Tibial artery (tissue), 4 donors: ENCODE results near the gene ADAMTS18.

Experiments
- DNase-seq, 2 donors: peaks; one replicate each; pipeline ENCODE4 v3.0.0-alpha.2; 2019
- H3K27ac ChIP-seq, 2 donors: fragments of 200-600 bp; sonication (generic) in 1 of 2; 1 replicate in 1 of 2; 2 replicates in 1 of 2; pipeline ENCODE4 v1.5.1; 2018 to 2019; ENCODE audit warnings: mild to moderate bottlenecking in 1 of 2
- H3K27me3 ChIP-seq, 2 donors: fragments of 200-600 bp; sonication (generic) in 1 of 2; one replicate each; pipeline versions ENCODE4 v1.5.1 to v1.6.0; 2016 to 2019
- H3K36me3 ChIP-seq, 3 donors: fragments of 200-600 bp; sonication (generic) in 2 of 3; one replicate each; pipeline ENCODE4 v1.5.1; 2016 to 2019; ENCODE audit warnings: mild to moderate bottlenecking in 2 of 3
- H3K4me1 ChIP-seq, 4 donors: fragments of 200-600 bp; sonication (generic) in 2 of 4; 1 replicate in 3 of 4; 2 replicates in 1 of 4; pipeline ENCODE4 v1.5.1; 2016 to 2019
- H3K4me3 ChIP-seq, 2 donors: fragments of 200-600 bp; sonication (generic) in 1 of 2; 1 replicate in 1 of 2; 2 replicates in 1 of 2; pipeline ENCODE4 v1.5.1; 2018 to 2019; ENCODE audit warnings: mild to moderate bottlenecking in 2 of 2
- H3K9me3 ChIP-seq, 3 donors: fragments of 200-600 bp; sonication (generic) in 1 of 3; one replicate each; pipeline ENCODE4 v1.5.1; 2016 to 2019
- intact Hi-C: fragments of 100-400 bp; cut with DNase I; formaldehyde crosslinking; loops from one replicate; pipeline ENCODE4 v1.15.0; 2023; ENCODE audit warnings: low total_unique reads
- TF ChIP-seq, protein P1 (sequence below), 2 experiments: fragments of 200-600 bp in 1 of 2; fragments of 450-650 bp in 1 of 2; IDR thresholded peaks; one replicate each; pipeline ENCODE4 v1.5.1; 2017 to 2019; ENCODE audit warnings: antibody characterized with exemption in 2 of 2, mild to moderate bottlenecking in 1 of 2, moderate library complexity in 1 of 2

ADAMTS18 gene

GRCh38 chr16:77457046-77457445 lies 22.2 kb upstream of the ADAMTS18 start:
- TF ChIP-seq, protein P1, sequence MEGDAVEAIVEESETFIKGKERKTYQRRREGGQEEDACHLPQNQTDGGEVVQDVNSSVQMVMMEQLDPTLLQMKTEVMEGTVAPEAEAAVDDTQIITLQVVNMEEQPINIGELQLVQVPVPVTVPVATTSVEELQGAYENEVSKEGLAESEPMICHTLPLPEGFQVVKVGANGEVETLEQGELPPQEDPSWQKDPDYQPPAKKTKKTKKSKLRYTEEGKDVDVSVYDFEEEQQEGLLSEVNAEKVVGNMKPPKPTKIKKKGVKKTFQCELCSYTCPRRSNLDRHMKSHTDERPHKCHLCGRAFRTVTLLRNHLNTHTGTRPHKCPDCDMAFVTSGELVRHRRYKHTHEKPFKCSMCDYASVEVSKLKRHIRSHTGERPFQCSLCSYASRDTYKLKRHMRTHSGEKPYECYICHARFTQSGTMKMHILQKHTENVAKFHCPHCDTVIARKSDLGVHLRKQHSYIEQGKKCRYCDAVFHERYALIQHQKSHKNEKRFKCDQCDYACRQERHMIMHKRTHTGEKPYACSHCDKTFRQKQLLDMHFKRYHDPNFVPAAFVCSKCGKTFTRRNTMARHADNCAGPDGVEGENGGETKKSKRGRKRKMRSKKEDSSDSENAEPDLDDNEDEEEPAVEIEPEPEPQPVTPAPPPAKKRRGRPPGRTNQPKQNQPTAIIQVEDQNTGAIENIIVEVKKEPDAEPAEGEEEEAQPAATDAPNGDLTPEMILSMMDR (IDR thresholded peaks at IDR 0.05), result no peak
- H3K9me3 ChIP-seq, result no peaks in the 10 kb centered on the region
- no peaks in the 10 kb centered on the region for H3K36me3 ChIP-seq
- H3K4me3 ChIP-seq, result no peak overlapping the region
- H3K27ac ChIP-seq, result no peak overlapping the region
- DNase-seq, result no peak
- H3K27me3 ChIP-seq, result no peaks in the 10 kb centered on the region
- intact Hi-C loops, result no loop called here
- no peaks in the 10 kb centered on the region for H3K4me1 ChIP-seq

DNA sequence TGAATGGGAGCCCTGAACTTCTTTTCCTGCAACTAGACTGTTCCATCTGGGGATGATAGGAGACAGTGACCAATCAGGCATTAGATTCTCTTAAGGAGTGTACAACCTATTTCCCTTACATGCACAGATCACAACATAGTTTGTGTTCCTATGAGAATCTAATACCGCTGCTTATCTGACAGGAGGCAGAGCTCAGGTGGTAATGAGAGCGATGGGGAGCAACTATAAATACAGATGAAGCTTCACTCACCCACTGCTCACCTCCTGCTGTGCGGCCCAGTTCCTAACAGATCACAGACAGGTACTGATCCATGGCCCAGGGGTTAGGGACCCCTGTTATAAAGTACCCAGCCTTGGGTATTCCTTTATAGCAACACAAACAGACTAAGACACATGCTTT lies 17.4 kb upstream of the ADAMTS18 start:
- DNase-seq, result no peak
- TF ChIP-seq, protein P1 (IDR thresholded peaks at IDR 0.05), result no peak
- intact Hi-C loops, result no loop called here

GRCh38 chr16:77450790-77451487 lies 16.1 kb upstream of the ADAMTS18 start:
- intact Hi-C loops, result no loop called here
- no peak for DNase-seq

More for the DNA sequence above, 17.4 kb upstream of the ADAMTS18 start:
- Histone ChIP-seq H3K27ac (no peak overlapping the region), H3K27me3 (no peaks in the 10 kb centered on the region), H3K9me3 (no peaks in the 10 kb centered on the region), H3K36me3 (no peaks in the 10 kb centered on the region), H3K4me3 (no peak overlapping the region), H3K4me1 (no peaks in the 10 kb centered on the region)

GRCh38 chr16:77449208-77449607 lies 14.4 kb upstream of the ADAMTS18 start:
- Histone ChIP-seq H3K4me3 (no peak overlapping the region), H3K4me1 (no peaks in the 10 kb centered on the region), H3K36me3 (no peaks in the 10 kb centered on the region), H3K27me3 (no peaks in the 10 kb centered on the region), H3K27ac (no peak overlapping the region), H3K9me3 (no peaks in the 10 kb centered on the region)
- TF ChIP-seq, protein P1 (IDR thresholded peaks at IDR 0.05), result no peak
- intact Hi-C loops, result no loop called here
- no peak for DNase-seq

More at GRCh38 chr16:77450790-77451487, 16.1 kb upstream of the ADAMTS18 start:
- H3K36me3 ChIP-seq, result no peaks in the 10 kb centered on the region
- H3K4me1 ChIP-seq, result no peaks in the 10 kb centered on the region
- H3K27me3 ChIP-seq, result no peaks in the 10 kb centered on the region
- no peaks in the 10 kb centered on the region for H3K9me3 ChIP-seq
- TF ChIP-seq, protein P1 (IDR thresholded peaks at IDR 0.05), result no peak
- no peak overlapping the region for H3K4me3 ChIP-seq
- no peak overlapping the region for H3K27ac ChIP-seq

GRCh38 chr16:77445324-77445723 lies 10.5 kb upstream of the ADAMTS18 start:
- H3K27ac ChIP-seq, result no peak overlapping the region
- no peaks in the 10 kb centered on the region for H3K36me3 ChIP-seq
- no peak for DNase-seq
- TF ChIP-seq, protein P1 (IDR thresholded peaks at IDR 0.05), result no peak
- no peaks in the 10 kb centered on the region for H3K9me3 ChIP-seq
- H3K4me1 ChIP-seq, result no peaks in the 10 kb centered on the region
- no peaks in the 10 kb centered on the region for H3K27me3 ChIP-seq
- no peak overlapping the region for H3K4me3 ChIP-seq
- intact Hi-C loops, result no loop called here

- H3K9me3 ChIP-seq, result no peaks in the 10 kb centered on the region
- TF ChIP-seq, protein P1 (IDR thresholded peaks at IDR 0.05), result no peak
- intact Hi-C loops, result no loop called here
- no peak overlapping the region for H3K4me3 ChIP-seq
- DNase-seq, result no peak
- H3K4me1 ChIP-seq, result no peaks in the 10 kb centered on the region
- H3K36me3 ChIP-seq, result no peaks in the 10 kb centered on the region
- H3K27me3 ChIP-seq, result no peaks in the 10 kb centered on the region
- no peak overlapping the region for H3K27ac ChIP-seq
These were observed 9.3 kb upstream of the ADAMTS18 start for GRCh38 chr16:77444147-77444460.
